ENCODE measurements around the gene SCN2B. TPM values are rescaled to one million over a fixed set of nuclear protein-coding genes. Genes with fewer than 3 reads are reported as not detected.

SCN2B gene
- total and polyA plus RNA-seq, 3 donors from 2014 or later, result 0.24 to 0.70 (median 0.43) TPM

- H3K4me3 ChIP-seq, result no peak overlapping the region
- H3K27ac ChIP-seq, result no peak overlapping the region
- H3K9me3 ChIP-seq, result no peaks in the 10 kb centered on the region
- H3K36me3 ChIP-seq (ENCODE audit: low read depth, missing control alignments), result no peaks in the 10 kb centered on the region
- intact Hi-C loops (cut with DNase I; ENCODE audit: low total_unique reads), result no loop called here
- no peaks in the 10 kb centered on the region for H3K27me3 ChIP-seq
- WGBS, 2 donors, result 58 to 60% methylated on average over 4 of the region's 4 CpGs
- TF ChIP-seq, protein P1, sequence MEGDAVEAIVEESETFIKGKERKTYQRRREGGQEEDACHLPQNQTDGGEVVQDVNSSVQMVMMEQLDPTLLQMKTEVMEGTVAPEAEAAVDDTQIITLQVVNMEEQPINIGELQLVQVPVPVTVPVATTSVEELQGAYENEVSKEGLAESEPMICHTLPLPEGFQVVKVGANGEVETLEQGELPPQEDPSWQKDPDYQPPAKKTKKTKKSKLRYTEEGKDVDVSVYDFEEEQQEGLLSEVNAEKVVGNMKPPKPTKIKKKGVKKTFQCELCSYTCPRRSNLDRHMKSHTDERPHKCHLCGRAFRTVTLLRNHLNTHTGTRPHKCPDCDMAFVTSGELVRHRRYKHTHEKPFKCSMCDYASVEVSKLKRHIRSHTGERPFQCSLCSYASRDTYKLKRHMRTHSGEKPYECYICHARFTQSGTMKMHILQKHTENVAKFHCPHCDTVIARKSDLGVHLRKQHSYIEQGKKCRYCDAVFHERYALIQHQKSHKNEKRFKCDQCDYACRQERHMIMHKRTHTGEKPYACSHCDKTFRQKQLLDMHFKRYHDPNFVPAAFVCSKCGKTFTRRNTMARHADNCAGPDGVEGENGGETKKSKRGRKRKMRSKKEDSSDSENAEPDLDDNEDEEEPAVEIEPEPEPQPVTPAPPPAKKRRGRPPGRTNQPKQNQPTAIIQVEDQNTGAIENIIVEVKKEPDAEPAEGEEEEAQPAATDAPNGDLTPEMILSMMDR (IDR thresholded peaks at IDR 0.05), result no peak
- no peak for TF ChIP-seq POLR2A (IDR thresholded peaks at IDR 0.05)
- DNase-seq, result no peak
- no peaks in the 10 kb centered on the region for H3K4me1 ChIP-seq
Observed at GRCh38 chr11:118222437-118222836, 46.0 kb upstream of the SCN2B start.

DNA sequence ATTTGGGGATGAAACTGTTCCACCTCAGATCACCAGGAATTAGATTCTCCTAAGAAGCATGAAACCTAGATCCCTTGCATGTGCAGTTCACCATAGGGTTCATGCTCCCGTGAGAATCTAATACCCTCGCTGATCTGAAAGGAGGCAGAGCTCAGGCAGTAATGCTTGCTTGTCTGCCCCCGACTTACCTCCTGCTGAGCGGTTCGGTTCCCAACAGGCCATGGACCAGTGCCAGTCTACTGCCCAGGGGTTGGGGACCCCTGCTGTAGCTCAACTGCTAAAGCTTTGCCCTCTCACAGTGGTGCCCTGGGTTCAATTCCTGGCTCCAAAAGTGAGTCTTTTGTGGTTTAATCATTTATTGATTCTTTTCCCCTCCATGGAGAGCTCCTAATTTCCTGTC, 45.0 kb upstream of the SCN2B start:
- WGBS, 2 donors, result 79 to 87% methylated on average over 5 of the region's 5 CpGs
- intact Hi-C loops (cut with DNase I; ENCODE audit: low total_unique reads), result no loop called here
- no peak for DNase-seq
- Histone ChIP-seq H3K27me3 (no peaks in the 10 kb centered on the region), H3K4me3 (no peak overlapping the region), H3K36me3 (ENCODE audit: low read depth, missing control alignments) (no peaks in the 10 kb centered on the region), H3K27ac (no peak overlapping the region), H3K9me3 (no peaks in the 10 kb centered on the region), H3K4me1 (no peaks in the 10 kb centered on the region)
- TF ChIP-seq, protein P1 (IDR thresholded peaks at IDR 0.05), result no peak
- TF ChIP-seq POLR2A (IDR thresholded peaks at IDR 0.05), result no peak

- WGBS, 2 donors, result 78 to 87% methylated on average over 1 of the region's 1 CpG
- DNase-seq, result no peak
- Histone ChIP-seq H3K4me3 (no peak overlapping the region), H3K36me3 (ENCODE audit: low read depth, missing control alignments) (no peaks in the 10 kb centered on the region), H3K27me3 (no peaks in the 10 kb centered on the region), H3K27ac (no peak overlapping the region), H3K4me1 (no peaks in the 10 kb centered on the region), H3K9me3 (no peaks in the 10 kb centered on the region)
- TF ChIP-seq, protein P1 (IDR thresholded peaks at IDR 0.05), result no peak
- TF ChIP-seq POLR2A (IDR thresholded peaks at IDR 0.05), result no peak
- intact Hi-C loops (cut with DNase I; ENCODE audit: low total_unique reads), result no loop called here
Observed at GRCh38 chr11:118219732-118220131, 43.3 kb upstream of the SCN2B start.

DNA sequence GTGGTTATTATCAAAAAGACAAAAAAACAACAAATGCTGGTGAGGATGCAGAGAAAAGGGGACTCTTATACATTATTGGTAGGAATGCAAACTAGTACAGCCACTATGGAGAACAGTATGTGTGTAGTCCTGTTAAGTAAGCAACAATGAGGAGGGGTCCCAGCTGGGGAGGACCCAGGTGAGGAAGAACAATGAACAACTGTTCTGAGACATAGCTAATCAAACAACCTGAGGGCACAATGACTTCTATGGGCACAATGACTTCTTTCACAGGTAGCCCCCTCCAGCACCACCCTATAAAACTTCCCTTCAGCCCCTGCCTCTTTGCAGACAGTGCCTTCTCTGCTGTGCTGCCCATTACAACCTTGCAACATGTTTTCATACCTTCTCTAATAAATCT, 42.8 kb upstream of the SCN2B start:
- Histone ChIP-seq H3K4me3 (no peak overlapping the region), H3K4me1 (no peaks in the 10 kb centered on the region), H3K9me3 (no peaks in the 10 kb centered on the region), H3K36me3 (ENCODE audit: low read depth, missing control alignments) (no peaks in the 10 kb centered on the region), H3K27me3 (no peaks in the 10 kb centered on the region), H3K27ac (no peak overlapping the region)
- no peak for TF ChIP-seq POLR2A (IDR thresholded peaks at IDR 0.05)
- TF ChIP-seq, protein P1 (IDR thresholded peaks at IDR 0.05), result no peak
- DNase-seq, result no peak
- intact Hi-C loops (cut with DNase I; ENCODE audit: low total_unique reads), result no loop called here

DNA sequence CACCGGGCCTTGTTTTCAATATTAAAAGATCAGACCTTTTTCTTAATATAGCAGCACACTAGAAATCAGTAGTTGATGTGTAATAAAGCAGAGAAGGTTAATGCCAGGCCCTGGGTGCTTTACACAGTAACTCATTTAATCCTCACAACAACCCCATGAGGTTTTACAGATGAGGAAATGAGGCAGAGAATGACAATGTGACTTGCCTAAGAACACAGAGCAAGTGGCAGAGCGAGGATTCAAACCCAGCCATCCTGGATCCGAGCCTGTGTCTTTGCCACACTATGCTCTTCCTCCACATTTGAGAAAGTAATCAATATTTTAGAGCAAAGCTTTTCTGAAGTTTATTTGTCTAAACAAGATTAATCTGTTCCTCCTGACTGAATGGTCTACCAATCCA, 41.1 kb upstream of the SCN2B start:
- DNase-seq, result no peak
- Histone ChIP-seq H3K4me3 (no peak overlapping the region), H3K4me1 (no peaks in the 10 kb centered on the region), H3K27me3 (no peaks in the 10 kb centered on the region), H3K9me3 (no peaks in the 10 kb centered on the region), H3K27ac (no peak overlapping the region), H3K36me3 (ENCODE audit: low read depth, missing control alignments) (no peaks in the 10 kb centered on the region)
- 91 to 94% methylated on average over 3 of the region's 3 CpGs for WGBS, 2 donors
- no peak for TF ChIP-seq POLR2A (IDR thresholded peaks at IDR 0.05)
- TF ChIP-seq, protein P1 (IDR thresholded peaks at IDR 0.05), result no peak
- intact Hi-C loops (cut with DNase I; ENCODE audit: low total_unique reads), result no loop called here

Data from testis (tissue), 3 donors.